Fibroblast of peridontal ligament (primary cell): ENCODE results near the gene FOXR1.
"Not testable (repeated sequence)": the region's sequence is repeated elsewhere in the genome, so short reads cannot be mapped to it uniquely, and the experiment has no call there.

ENCODE experiments used
- DNase-seq: peaks from one replicate; pipeline ENCODE4 v3.0.0-alpha.2; 2010; ENCODE audit errors: extremely low read depth

FOXR1 gene

GRCh38 chr11:118947091-118947490 lies 24.5 kb upstream of the FOXR1 start:
- no peak for DNase-seq

GRCh38 chr11:118948000-118948399 lies 23.6 kb upstream of the FOXR1 start:
- DNase-seq, result no peak

- peak; percentile 20 for DNase-seq
Measured at GRCh38 chr11:118953265-118953664, 18.3 kb upstream of the FOXR1 start.

GRCh38 chr11:118953976-118954375 lies 17.6 kb upstream of the FOXR1 start:
- not testable (repeated sequence) for DNase-seq

GRCh38 chr11:118956094-118956846 lies 15.3 kb upstream of the FOXR1 start, which contains the start of gene UPK2:
UPK2 (plus strand) TSS chr11:118956298; CDS start chr11:118956351, 53 bp downstream.
- DNase-seq, result peak; percentile 71

GRCh38 chr11:118956847-118957469 lies 14.6 kb upstream of the FOXR1 start:
- DNase-seq, result no peak

GRCh38 chr11:118957549-118957948 lies 14.0 kb upstream of the FOXR1 start:
- no peak for DNase-seq

- no peak for DNase-seq
Measured at GRCh38 chr11:118957968-118958367, 13.6 kb upstream of the FOXR1 start.

GRCh38 chr11:118958577-118958976 lies 13.0 kb upstream of the FOXR1 start:
- DNase-seq, result no peak

GRCh38 chr11:118961189-118961588 lies 10.4 kb upstream of the FOXR1 start:
- DNase-seq, result no peak

- no peak for DNase-seq
Measured at GRCh38 chr11:118961591-118961990, 10.0 kb upstream of the FOXR1 start.

- not testable (repeated sequence) for DNase-seq
Measured at GRCh38 chr11:118969508-118969907, 2.1 kb upstream of the FOXR1 start.

GRCh38 chr11:118973985-118974384 lies 2.4 kb downstream of the FOXR1 start:
- DNase-seq, result no peak

GRCh38 chr11:118975771-118976709 lies 4.5 kb downstream of the FOXR1 start:
- DNase-seq, result peak; percentile 23

- no peak for DNase-seq
Measured at GRCh38 chr11:118979434-118979833, 7.9 kb downstream of the FOXR1 start.

GRCh38 chr11:118980191-118980881 lies 8.8 kb downstream of the FOXR1 start:
- DNase-seq, result no peak

GRCh38 chr11:118984337-118984736 lies 12.8 kb downstream of the FOXR1 start:
- not testable (repeated sequence) for DNase-seq

- DNase-seq, result no peak
Measured at GRCh38 chr11:118984825-118985224, 13.3 kb downstream of the FOXR1 start.

- no peak for DNase-seq
Measured at GRCh38 chr11:118988280-118988679, 16.7 kb downstream of the FOXR1 start.

- DNase-seq, result not testable (repeated sequence)
Measured at GRCh38 chr11:118991486-118992038, 20.0 kb downstream of the FOXR1 start.

GRCh38 chr11:118996926-118997626 lies 25.5 kb downstream of the FOXR1 start:
- DNase-seq, result peak; percentile 45
